Measurements from ENCODE around the gene NECTIN1. TPM values are rescaled to one million over a fixed set of nuclear protein-coding genes. Genes with fewer than 3 reads are reported as not detected.

Gene NECTIN1
- total RNA-seq, 2 experiments from 2014 or later = 2.5 to 3.4 TPM

DNA sequence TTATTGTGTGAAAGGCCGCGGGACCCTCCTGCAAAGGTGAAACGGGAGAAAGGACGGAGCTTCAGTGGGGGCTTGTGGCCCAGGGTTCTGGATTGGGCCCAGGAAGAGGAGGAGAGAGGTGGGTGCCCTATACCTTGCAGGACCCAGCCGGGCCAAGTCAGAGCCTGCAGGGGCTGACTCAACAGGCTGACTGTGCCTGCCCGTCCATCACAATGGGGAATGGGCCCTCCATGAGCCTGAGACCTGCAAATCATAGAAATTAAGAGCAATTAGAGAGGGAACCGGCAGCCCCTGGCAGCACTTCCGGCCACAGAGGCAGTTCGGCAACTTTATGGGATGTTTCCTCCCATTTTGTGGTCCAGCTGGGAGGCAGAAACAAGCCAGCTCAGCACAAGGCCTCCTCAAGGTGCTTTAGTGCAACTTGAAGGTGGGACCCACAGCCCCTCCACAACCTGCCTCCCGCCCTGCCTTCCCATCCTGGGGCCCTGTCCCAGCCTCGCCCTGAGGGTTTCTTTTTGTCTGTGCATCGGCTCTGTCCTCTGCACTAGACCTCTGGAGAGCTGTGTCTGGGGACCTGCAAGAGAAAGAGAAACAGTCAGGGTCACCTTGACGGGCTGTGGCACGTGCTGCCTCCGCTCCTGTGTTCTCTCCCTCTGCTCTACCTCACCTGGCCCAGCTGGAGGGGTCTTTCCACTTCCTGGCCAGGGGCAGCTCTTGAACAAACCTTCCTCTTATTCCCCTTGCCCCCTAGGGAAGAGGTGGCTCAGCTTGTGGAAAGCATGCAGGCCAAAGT, 19.1 kb upstream of the NECTIN1 start:
- intact Hi-C loops (cut with DNase I, micrococcal nuclease) = no loop called here
- Mint-ChIP-seq H3K27ac (no peak overlapping the region), H3K9me3 (no peaks in the 10 kb centered on the region), H3K36me3 (ENCODE audit: low read depth) (no peaks in the 10 kb centered on the region), H3K4me3 (no peak overlapping the region), H3K27me3 (peaks cover 66% of the 10 kb centered on the region), H3K4me1 (ENCODE audit: low read depth) (peaks cover 6% of the 10 kb centered on the region)
- no peak for DNase-seq
- no peak overlapping the region for H3K4me3 ChIP-seq (ENCODE audit: low read length)
- H3K27ac ChIP-seq (ENCODE audit: low read depth in 1 of 2, low read length in 2 of 2) = no peak overlapping the region
- ChIA-PET CTCF (no interaction called here), POLR2A (no interaction called here)
- no peaks in the 10 kb centered on the region for H3K36me3 ChIP-seq (ENCODE audit: insufficient read depth, low read length)
- H3K27me3 ChIP-seq (ENCODE audit: control insufficient read depth in 1 of 2, insufficient read depth in 2 of 2, low read length in 2 of 2) = peaks cover 13 to 28% of the 10 kb centered on the region in 2 experiments
- peaks cover 5% of the 10 kb centered on the region for H3K4me1 ChIP-seq (ENCODE audit: insufficient read depth, low read length)
- no peaks in the 10 kb centered on the region for H3K9me3 ChIP-seq (ENCODE audit: control insufficient read depth in 1 of 2, insufficient read depth in 1 of 2, low read length in 2 of 2)
- TF ChIP-seq, protein P1, sequence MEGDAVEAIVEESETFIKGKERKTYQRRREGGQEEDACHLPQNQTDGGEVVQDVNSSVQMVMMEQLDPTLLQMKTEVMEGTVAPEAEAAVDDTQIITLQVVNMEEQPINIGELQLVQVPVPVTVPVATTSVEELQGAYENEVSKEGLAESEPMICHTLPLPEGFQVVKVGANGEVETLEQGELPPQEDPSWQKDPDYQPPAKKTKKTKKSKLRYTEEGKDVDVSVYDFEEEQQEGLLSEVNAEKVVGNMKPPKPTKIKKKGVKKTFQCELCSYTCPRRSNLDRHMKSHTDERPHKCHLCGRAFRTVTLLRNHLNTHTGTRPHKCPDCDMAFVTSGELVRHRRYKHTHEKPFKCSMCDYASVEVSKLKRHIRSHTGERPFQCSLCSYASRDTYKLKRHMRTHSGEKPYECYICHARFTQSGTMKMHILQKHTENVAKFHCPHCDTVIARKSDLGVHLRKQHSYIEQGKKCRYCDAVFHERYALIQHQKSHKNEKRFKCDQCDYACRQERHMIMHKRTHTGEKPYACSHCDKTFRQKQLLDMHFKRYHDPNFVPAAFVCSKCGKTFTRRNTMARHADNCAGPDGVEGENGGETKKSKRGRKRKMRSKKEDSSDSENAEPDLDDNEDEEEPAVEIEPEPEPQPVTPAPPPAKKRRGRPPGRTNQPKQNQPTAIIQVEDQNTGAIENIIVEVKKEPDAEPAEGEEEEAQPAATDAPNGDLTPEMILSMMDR (IDR thresholded peaks at IDR 0.05) = no peak
- no peak for ATAC-seq (ENCODE audit: poor library complexity)

DNA sequence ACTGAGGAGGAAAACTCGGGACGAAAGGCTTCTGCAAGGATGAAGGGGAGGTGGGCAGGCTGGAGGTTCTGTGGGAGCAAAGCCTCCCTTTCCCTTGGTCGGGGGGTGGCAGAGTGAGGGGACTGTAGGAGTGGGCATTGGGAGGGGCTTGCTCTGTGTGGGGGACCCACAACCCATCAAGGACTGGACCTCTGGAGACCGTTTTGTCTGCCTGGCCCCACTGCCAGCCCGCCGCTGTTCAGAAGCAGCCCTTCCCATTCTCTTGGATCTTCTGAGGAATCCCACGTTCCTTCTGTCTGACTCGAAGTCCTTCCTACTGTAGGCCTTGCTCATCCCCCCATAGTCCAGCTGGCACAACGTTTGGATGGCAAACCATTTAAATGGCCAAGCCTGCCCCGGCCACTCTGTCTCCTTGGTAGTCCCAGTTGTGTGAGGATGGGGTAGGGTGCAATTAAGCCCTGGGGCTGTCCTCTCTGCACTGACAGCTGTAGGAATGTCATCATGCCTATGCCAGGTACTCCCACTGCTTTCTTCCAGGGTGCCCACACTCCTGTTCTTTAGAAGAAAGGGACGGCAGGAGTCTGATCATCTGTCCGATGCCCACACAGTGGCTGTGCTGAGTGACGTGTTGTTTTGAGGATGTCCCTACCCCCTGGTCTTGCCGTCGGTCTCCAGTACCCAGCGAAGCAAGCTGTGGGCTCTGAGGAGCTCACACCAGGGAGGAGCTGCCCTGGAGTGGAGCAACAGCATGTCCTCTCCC, 17.0 kb upstream of the NECTIN1 start:
- no peaks in the 10 kb centered on the region for H3K36me3 ChIP-seq (ENCODE audit: insufficient read depth, low read length)
- peaks cover 21% of the 10 kb centered on the region for H3K4me1 ChIP-seq (ENCODE audit: insufficient read depth, low read length)
- ATAC-seq (ENCODE audit: poor library complexity) (no peak), DNase-seq (no peak)
- Mint-ChIP-seq H3K36me3 (ENCODE audit: low read depth) (no peaks in the 10 kb centered on the region), H3K9me3 (no peaks in the 10 kb centered on the region), H3K4me3 (no peak overlapping the region), H3K4me1 (ENCODE audit: low read depth) (peaks cover 5% of the 10 kb centered on the region), H3K27ac (no peak overlapping the region), H3K27me3 (peaks cover 73% of the 10 kb centered on the region)
- POLR2A ChIA-PET = no interaction called here
- TF ChIP-seq, protein P1 (IDR thresholded peaks at IDR 0.05) = no peak
- H3K27me3 ChIP-seq (ENCODE audit: control insufficient read depth in 1 of 2, insufficient read depth in 2 of 2, low read length in 2 of 2) = peaks cover 28 to 46% of the 10 kb centered on the region in 2 experiments
- intact Hi-C loops (cut with DNase I, micrococcal nuclease) = no loop called here
- CTCF ChIA-PET = no interaction called here
- no peak overlapping the region for H3K27ac ChIP-seq (ENCODE audit: low read depth in 1 of 2, low read length in 2 of 2)
- peaks cover 0 to 11% of the 10 kb centered on the region in 2 experiments for H3K9me3 ChIP-seq (ENCODE audit: control insufficient read depth in 1 of 2, insufficient read depth in 1 of 2, low read length in 2 of 2)
- H3K4me3 ChIP-seq (ENCODE audit: low read length) = no peak overlapping the region

DNA sequence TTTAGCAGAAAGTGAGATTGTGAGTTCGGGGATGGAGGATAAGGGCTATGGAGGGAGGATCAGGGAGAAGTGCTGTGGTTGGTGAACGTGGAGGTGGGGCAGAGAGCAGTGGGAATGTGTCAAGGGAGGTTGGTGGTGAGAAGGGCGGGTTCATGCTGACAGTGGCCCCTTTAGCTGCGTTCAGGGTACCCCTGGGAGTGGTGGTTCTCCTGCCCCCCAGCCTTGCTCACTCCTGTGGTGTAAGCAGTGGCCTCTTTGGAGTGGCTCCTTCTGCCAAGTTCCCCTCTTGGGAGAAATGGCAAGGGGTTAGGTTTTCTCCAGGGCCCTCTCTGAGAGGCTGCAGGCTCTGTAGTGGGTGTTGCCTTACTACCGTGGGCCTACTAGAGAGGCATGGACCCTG, 16.1 kb upstream of the NECTIN1 start:
- DNase-seq = no peak
- TF ChIP-seq, protein P1 (IDR thresholded peaks at IDR 0.05) = no peak
- Histone ChIP-seq H3K36me3 (ENCODE audit: insufficient read depth, low read length) (no peaks in the 10 kb centered on the region), H3K4me1 (ENCODE audit: insufficient read depth, low read length) (peaks cover 21% of the 10 kb centered on the region), H3K27me3 (ENCODE audit: control insufficient read depth in 1 of 2, insufficient read depth in 2 of 2, low read length in 2 of 2) (peaks cover 35 to 49% of the 10 kb centered on the region in 2 experiments), H3K27ac (ENCODE audit: low read depth in 1 of 2, low read length in 2 of 2) (no peak overlapping the region), H3K4me3 (ENCODE audit: low read length) (no peak overlapping the region), H3K9me3 (ENCODE audit: control insufficient read depth in 1 of 2, insufficient read depth in 1 of 2, low read length in 2 of 2) (peaks cover 0 to 11% of the 10 kb centered on the region in 2 experiments)
- Mint-ChIP-seq H3K4me3 (no peak overlapping the region), H3K4me1 (ENCODE audit: low read depth) (peaks cover 5% of the 10 kb centered on the region), H3K9me3 (no peaks in the 10 kb centered on the region), H3K36me3 (ENCODE audit: low read depth) (no peaks in the 10 kb centered on the region), H3K27me3 (peaks cover 75% of the 10 kb centered on the region), H3K27ac (no peak overlapping the region)
- ChIA-PET CTCF (no interaction called here), POLR2A (no interaction called here)
- intact Hi-C loops (cut with DNase I, micrococcal nuclease) = no loop called here
- no peak for ATAC-seq (ENCODE audit: poor library complexity)

All from CD4-positive, alpha-beta T cell (primary cell).